ENCODE measurements around the gene ADARB2. TPM values are rescaled to one million over a fixed set of nuclear protein-coding genes. Genes with fewer than 3 reads are reported as not detected.
A peak's percentile ranks its signal among the peaks of the same experiment; 100 is the strongest.

Gene ADARB2
- total and polyA plus RNA-seq, 8 donors = 0.41 to 0.92 (median 0.76) TPM

- ATAC-seq = no peak
- Histone ChIP-seq H3K27me3 (no peaks in the 10 kb centered on the region), H3K4me1 (no peaks in the 10 kb centered on the region), H3K36me3 (no peaks in the 10 kb centered on the region), H3K27ac (no peak overlapping the region), H3K9me3 (peaks cover 0 to 5% of the 10 kb centered on the region in 2 donors), H3K4me3 (no peak overlapping the region)
- no peak for DNase-seq
- intact Hi-C loops (cut with DNase I) = no loop called here
- TF ChIP-seq CTCF (IDR thresholded peaks at IDR 0.05) = no peak
These were observed 193.1 kb downstream of the ADARB2 start for GRCh38 chr10:1544209-1544673.

GRCh38 chr10:1543596-1543995 lies 193.7 kb downstream of the ADARB2 start:
- ATAC-seq (no peak), DNase-seq (no peak)
- Histone ChIP-seq H3K4me3 (no peak overlapping the region), H3K36me3 (no peaks in the 10 kb centered on the region), H3K9me3 (peaks cover 0 to 1% of the 10 kb centered on the region in 2 donors), H3K27ac (no peak overlapping the region), H3K4me1 (no peaks in the 10 kb centered on the region), H3K27me3 (no peaks in the 10 kb centered on the region)
- intact Hi-C loops (cut with DNase I) = no loop called here
- TF ChIP-seq CTCF (IDR thresholded peaks at IDR 0.05) = no peak

- Histone ChIP-seq H3K27me3 (no peaks in the 10 kb centered on the region), H3K4me3 (no peak overlapping the region), H3K27ac (no peak overlapping the region), H3K4me1 (no peaks in the 10 kb centered on the region), H3K36me3 (no peaks in the 10 kb centered on the region), H3K9me3 (no peaks in the 10 kb centered on the region)
- DNase-seq = peak in 1 of 4 donors; percentile 65
- TF ChIP-seq CTCF (IDR thresholded peaks at IDR 0.05) = no peak
- ATAC-seq = no peak
- intact Hi-C loops (cut with DNase I) = no loop called here
These were observed 194.4 kb downstream of the ADARB2 start for GRCh38 chr10:1542941-1543340.

- no peak overlapping the region for H3K4me3 ChIP-seq
- H3K9me3 ChIP-seq = no peaks in the 10 kb centered on the region
- ATAC-seq (no peak), DNase-seq (no peak)
- H3K27ac ChIP-seq = no peak overlapping the region
- no peaks in the 10 kb centered on the region for H3K36me3 ChIP-seq
- no peak for TF ChIP-seq CTCF (IDR thresholded peaks at IDR 0.05)
- intact Hi-C loops (cut with DNase I) = no loop called here
- H3K27me3 ChIP-seq = no peaks in the 10 kb centered on the region
- H3K4me1 ChIP-seq = no peaks in the 10 kb centered on the region
These were observed 197.2 kb downstream of the ADARB2 start for GRCh38 chr10:1540144-1540543.

- H3K27ac ChIP-seq = no peak overlapping the region
- no peak for TF ChIP-seq CTCF (IDR thresholded peaks at IDR 0.05)
- no peak for ATAC-seq
These were observed 198.1 kb downstream of the ADARB2 start for GRCh38 chr10:1539216-1539615.

More at GRCh38 chr10:1539216-1539615, 198.1 kb downstream of the ADARB2 start:
- Histone ChIP-seq H3K27me3 (no peaks in the 10 kb centered on the region), H3K36me3 (no peaks in the 10 kb centered on the region), H3K4me1 (no peaks in the 10 kb centered on the region), H3K4me3 (no peak overlapping the region), H3K9me3 (no peaks in the 10 kb centered on the region)
- no peak for DNase-seq
- intact Hi-C loops (cut with DNase I) = no loop called here
